Right cardiac atrium (tissue), 5 donors: ENCODE data around the gene CD52. TPM values are rescaled to one million over a fixed set of nuclear protein-coding genes. Genes with fewer than 3 reads are reported as not detected.

ENCODE experiments used
- ATAC-seq, 2 donors: fragments of 200-7000 bp; cut with Tn5 transposase; one replicate each; pipeline versions ENCODE4 v1.8.0 to v1.9.1; 2020; ENCODE audit warnings: moderate library complexity in 2 of 2, mild to moderate bottlenecking in 1 of 2
- DNase-seq, 3 donors: peaks; one replicate each; pipeline ENCODE4 v3.0.0-alpha.2; 2020
- H3K27ac ChIP-seq: one replicate; pipeline ENCODE4 v1.5.1; 2013; ENCODE audit warnings: mild to moderate bottlenecking, low read length, control low read depth, moderate library complexity
- H3K27me3 ChIP-seq: one replicate; pipeline ENCODE4 v1.6.1; 2013; ENCODE audit not compliant: control insufficient read depth, insufficient read depth
- H3K4me1 ChIP-seq: one replicate; pipeline ENCODE4 v1.6.1; 2013; ENCODE audit warnings: low read length; ENCODE audit not compliant: control insufficient read depth, insufficient read depth
- H3K4me3 ChIP-seq: one replicate; pipeline ENCODE4 v1.5.1; 2013; ENCODE audit warnings: low read length, control low read depth
- H3K9me3 ChIP-seq: one replicate; pipeline ENCODE4 v1.6.1; 2013; ENCODE audit warnings: low read length; ENCODE audit not compliant: control insufficient read depth
- WGBS: extraction: QIAGEN DNeasy Blood & Tissue Kit; methylation state at CpG from one replicate; pipeline ENCODE4 v1.1.7; 2013; 5-methylcytosine and 5-hydroxymethylcytosine counted together
- intact Hi-C, 4 donors: fragments of 100-400 bp; cut with DNase I; formaldehyde crosslinking; loops; one replicate each; pipeline versions ENCODE4 v1.11.0 to v1.14.0; 2022 to 2023
- polyA plus RNA-seq: library from polyadenylated mRNA; stranded (reverse); fragments of 200-250 nt; gene quantifications from one replicate; pipeline ENCODE4 v1.2.3, GENCODE V29; 2013
- total RNA-seq, 4 donors: library from RNA; stranded (reverse); fragmentation: NEBNext Ultra II Directional; extraction: Animal tissue kit (Norgen Biotek cat#: 25700); gene quantifications; one replicate each; pipeline ENCODE4 v1.2.1, GENCODE V29; 2021
- donor health status: healthy with polysubstance abuse.
- donor health status: DM: no; HTN: yes; CAD: no.
- donor health status: DM: no; HTN: no; CAD: no.
- donor health status: DM: no; HTN: yes; CAD: no; lungs with severe emphysema.
- donor health status: DM: yes; HTN: yes; CAD: no.

CD52 gene
- total and polyA plus RNA-seq, 5 donors: 1.8 to 5.7 (median 4.5) TPM

DNA sequence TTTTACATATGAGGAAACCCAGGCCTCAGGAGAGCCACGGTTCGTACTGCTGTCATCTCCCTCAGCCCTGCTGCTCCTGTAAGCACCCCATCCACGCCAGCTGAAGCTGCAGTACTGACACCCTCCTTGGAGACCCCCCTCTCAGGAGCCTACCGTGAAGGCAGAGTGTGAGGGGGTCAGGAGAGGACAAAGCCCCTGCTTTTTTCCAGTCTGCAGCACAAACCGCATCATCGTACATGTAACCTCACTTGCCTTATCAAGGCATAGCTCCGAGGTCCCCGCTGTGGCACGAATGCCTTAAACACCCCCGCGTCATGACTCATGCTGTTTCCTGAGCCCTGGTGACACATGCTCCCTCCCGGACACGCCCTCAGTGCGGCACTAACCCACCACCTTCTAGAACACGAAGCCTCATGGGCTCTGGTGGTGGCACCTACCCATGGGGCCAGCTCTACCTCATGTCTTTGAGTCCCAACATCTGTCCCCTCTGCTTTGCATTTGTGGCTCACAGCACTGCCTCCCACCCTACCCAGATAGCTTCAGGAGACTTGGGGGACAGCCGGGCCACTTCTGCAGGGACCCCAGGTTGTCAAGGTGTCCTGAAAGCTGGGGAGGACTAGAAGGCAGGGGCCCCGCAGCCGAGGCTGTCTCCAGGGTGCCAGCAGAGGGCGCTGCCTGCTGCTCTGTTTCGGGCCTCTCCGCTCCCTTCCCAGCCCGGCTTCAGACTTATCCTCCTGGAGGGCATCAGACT is 33.0 kb upstream of the CD52 start:
- peak overlapping the region; percentile 16 for H3K27ac ChIP-seq
- peaks cover 6% of the 10 kb centered on the region for H3K4me1 ChIP-seq
- intact Hi-C loops: loop anchor here in 1 of 4 donors (5.0 kb wide), 1 partner anchor 33 kb away; the partner anchor contains the start of gene CD52
- no peak overlapping the region for H3K4me3 ChIP-seq
- DNase-seq (peak; percentile 86 to 87 (median 87)), ATAC-seq (peak; percentile 20 to 60)
- H3K9me3 ChIP-seq: no peaks in the 10 kb centered on the region
- no peaks in the 10 kb centered on the region for H3K27me3 ChIP-seq
- WGBS: 27% methylated on average over 22 of the region's 22 CpGs

DNA sequence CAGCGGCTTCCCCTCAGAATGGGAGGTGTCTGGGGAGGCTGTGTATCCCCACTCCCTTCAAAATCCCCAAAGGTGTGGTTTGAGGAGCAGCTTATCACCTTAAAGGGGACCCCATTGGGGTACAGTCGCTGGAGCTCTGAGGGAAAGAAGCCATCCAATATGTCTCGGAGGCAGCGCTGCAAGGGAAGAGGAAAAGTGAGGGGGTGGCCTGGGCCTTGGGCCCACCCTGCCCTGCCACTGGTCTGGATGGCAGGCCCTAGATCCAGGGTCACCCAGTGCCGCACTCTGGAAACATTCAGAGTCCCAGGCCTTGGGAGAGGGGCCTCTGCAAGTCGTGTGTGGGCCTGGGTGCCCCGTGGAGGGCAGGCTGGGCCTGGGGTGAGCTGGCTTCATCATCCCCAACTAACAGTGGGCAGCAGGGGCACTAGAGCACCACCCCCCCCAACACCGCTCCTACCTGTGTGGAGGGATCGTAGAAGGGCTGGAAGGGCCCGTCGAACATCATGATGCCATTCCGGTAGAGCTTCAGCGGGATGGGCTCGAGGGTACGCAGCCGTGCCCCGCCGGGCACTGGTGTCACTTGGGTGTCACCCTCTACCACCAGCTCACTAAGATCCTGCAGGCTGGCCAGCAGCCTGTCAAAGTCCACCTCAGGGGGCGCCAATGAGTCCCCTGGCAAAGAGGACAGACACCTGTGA is 32.2 kb upstream of the CD52 start:
- DNase-seq (peak in 2 of 3 donors; percentile 68 to 72), ATAC-seq (no peak)
- H3K9me3 ChIP-seq: no peaks in the 10 kb centered on the region
- H3K27me3 ChIP-seq: no peaks in the 10 kb centered on the region
- 82% methylated on average over 19 of the region's 19 CpGs for WGBS
- H3K4me3 ChIP-seq: no peak overlapping the region
- intact Hi-C loops: no loop called here
- H3K27ac ChIP-seq: no peak overlapping the region
- peaks cover 6% of the 10 kb centered on the region for H3K4me1 ChIP-seq

DNA sequence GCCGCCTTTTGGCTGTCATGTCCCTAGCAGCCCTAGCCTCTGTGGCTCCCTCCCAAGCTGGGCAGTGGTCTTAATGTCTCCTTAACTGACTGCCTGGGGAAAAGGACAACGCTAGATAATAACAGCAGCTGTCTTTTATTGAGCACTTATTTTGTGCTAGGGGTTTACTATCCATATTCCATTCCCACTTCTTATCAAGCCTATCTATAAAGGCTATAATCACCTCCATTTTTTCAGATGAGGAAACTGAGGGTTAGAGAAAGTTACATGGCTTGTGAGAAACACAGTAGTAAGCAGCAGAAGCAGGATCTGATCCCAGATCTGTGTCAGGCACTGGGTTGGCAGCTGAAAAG is 31.7 kb upstream of the CD52 start:
- Histone ChIP-seq H3K4me1 (peaks cover 6% of the 10 kb centered on the region), H3K9me3 (no peaks in the 10 kb centered on the region), H3K4me3 (no peak overlapping the region), H3K27me3 (no peaks in the 10 kb centered on the region), H3K27ac (no peak overlapping the region)
- 88% methylated on average over 2 of the region's 2 CpGs for WGBS
- intact Hi-C loops: no loop called here
- ATAC-seq (no peak), DNase-seq (no peak)

DNA sequence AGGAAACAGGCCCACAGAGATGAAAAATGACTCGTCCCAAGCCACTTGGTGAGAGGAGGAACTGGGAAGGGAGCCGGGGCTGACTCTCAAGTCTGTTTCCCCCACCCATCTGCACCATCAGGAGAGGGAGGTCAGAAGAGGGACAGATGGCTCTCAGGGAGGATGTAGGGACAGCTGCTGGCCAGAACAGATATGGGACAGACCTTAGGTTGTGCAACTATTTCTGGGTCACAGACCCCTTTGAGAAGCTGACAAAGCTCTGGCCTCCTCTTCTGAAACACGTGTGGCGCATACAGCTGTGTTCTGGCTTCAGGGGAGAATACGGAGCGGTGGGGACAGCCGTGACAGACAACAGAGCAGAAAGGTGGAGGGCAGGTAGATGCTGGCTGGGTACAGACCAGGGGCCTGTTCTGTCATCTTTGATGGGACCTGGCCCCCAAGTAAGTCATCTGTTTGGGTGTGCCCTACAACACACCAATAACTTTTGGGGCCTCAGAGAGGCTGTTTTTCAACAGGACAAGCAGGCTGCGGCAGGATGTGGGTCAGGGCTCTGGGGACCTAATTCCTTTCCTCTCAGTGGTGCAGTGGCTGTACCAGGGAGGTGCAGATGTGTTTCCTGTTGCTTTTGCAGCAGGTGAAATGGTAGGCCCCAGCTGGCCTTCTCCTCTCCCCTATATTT is 30.6 kb upstream of the CD52 start:
- intact Hi-C loops: no loop called here
- peak overlapping the region; percentile 26 for H3K27ac ChIP-seq
- H3K9me3 ChIP-seq: no peaks in the 10 kb centered on the region
- WGBS: 35% methylated on average over 8 of the region's 8 CpGs
- H3K4me1 ChIP-seq: peaks cover 6% of the 10 kb centered on the region
- ATAC-seq (peak; percentile 15 to 31), DNase-seq (peak; percentile 60 to 78 (median 77))
- H3K4me3 ChIP-seq: no peak overlapping the region
- H3K27me3 ChIP-seq: no peaks in the 10 kb centered on the region

- Histone ChIP-seq H3K4me1 (peaks cover 6% of the 10 kb centered on the region), H3K4me3 (no peak overlapping the region), H3K9me3 (no peaks in the 10 kb centered on the region), H3K27ac (no peak overlapping the region), H3K27me3 (no peaks in the 10 kb centered on the region)
- intact Hi-C loops: no loop called here
- WGBS: 81% methylated on average over 5 of the region's 5 CpGs
- DNase-seq (no peak), ATAC-seq (no peak)
Measured at GRCh38 chr1:26287811-26288210, 29.9 kb upstream of the CD52 start.

DNA sequence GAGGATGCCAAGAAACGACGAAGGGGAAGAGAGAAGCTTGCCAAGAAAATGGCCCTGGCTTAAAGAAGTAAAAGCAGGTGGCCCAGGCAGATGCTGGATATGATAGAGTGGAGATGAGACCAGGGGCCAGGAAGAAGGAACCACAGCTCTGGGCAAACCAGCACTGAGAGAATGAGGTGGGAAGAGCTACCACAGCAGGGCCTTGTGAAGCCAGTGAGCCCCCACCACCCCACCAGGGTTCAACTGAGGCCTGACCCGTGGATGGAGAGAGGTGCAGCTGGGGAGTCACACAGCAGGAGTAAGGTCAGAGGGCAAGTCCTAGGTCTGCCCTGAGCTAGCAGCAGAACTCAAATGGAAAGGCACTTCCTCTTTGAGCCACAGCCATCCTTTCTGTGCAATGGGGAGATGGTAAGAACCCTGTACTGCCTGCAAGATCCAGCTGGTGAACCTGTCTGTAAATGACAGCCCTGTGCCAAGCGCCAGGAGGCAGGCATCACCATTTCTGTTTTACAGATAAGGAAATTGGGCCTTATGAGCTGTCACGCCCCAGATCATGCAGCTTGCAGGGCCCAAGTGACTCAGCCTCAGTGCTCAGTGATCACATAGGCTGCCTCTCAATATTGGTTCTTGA is 29.3 kb upstream of the CD52 start:
- H3K27ac ChIP-seq: no peak overlapping the region

GRCh38 chr1:26289158-26290059 is 28.3 kb upstream of the CD52 start:
- Histone ChIP-seq H3K4me1 (peaks cover 4% of the 10 kb centered on the region), H3K4me3 (no peak overlapping the region), H3K27me3 (no peaks in the 10 kb centered on the region), H3K9me3 (no peaks in the 10 kb centered on the region), H3K27ac (no peak overlapping the region)
- intact Hi-C loops: no loop called here
- ATAC-seq: peak in 1 of 2 donors; percentile 5
- WGBS: 81% methylated on average over 21 of the region's 21 CpGs
- DNase-seq: peak in 2 of 3 donors; percentile 66 to 74

More for the DNA sequence above, 29.3 kb upstream of the CD52 start:
- no peaks in the 10 kb centered on the region for H3K27me3 ChIP-seq
- DNase-seq (peak in 1 of 3 donors; percentile 42), ATAC-seq (no peak)
- H3K9me3 ChIP-seq: no peaks in the 10 kb centered on the region
- H3K4me1 ChIP-seq: peaks cover 6% of the 10 kb centered on the region
- WGBS: 59% methylated on average over 5 of the region's 5 CpGs
- H3K4me3 ChIP-seq: no peak overlapping the region
- intact Hi-C loops: no loop called here

- no peaks in the 10 kb centered on the region for H3K27me3 ChIP-seq
- 74% methylated on average over 11 of the region's 11 CpGs for WGBS
- intact Hi-C loops: no loop called here
- H3K4me3 ChIP-seq: no peak overlapping the region
- no peak overlapping the region for H3K27ac ChIP-seq
- H3K4me1 ChIP-seq: no peaks in the 10 kb centered on the region
- peak in 1 of 2 donors; percentile 10 for ATAC-seq
- no peaks in the 10 kb centered on the region for H3K9me3 ChIP-seq
- peak in 2 of 3 donors; percentile 41 to 51 for DNase-seq
Measured at GRCh38 chr1:26290122-26290881, 27.5 kb upstream of the CD52 start.

DNA sequence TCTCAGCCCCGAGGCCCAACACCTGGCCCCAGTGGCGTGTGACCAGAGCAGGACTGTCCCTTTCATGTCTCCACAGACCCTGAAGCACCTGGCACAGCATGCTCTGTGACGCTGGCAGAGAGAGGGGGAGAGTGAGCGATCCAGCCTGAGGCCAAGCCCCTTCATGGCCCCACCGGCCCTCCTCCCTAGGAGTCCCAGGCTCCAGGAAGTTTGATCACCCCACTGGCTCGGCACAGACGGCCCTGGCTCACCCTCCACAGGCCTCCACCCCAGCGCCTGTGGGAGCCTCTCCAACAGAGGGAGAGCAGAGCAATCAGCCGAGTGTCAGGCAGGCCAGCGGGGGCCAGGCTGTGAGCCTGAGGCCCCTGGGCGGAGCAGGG is 26.9 kb upstream of the CD52 start:
- intact Hi-C loops: no loop called here
- ATAC-seq: peak; percentile 6 to 12
- Histone ChIP-seq H3K9me3 (no peaks in the 10 kb centered on the region), H3K4me3 (no peak overlapping the region), H3K4me1 (no peaks in the 10 kb centered on the region), H3K27me3 (no peaks in the 10 kb centered on the region), H3K27ac (no peak overlapping the region)
- WGBS: 66% methylated on average over 11 of the region's 11 CpGs
- DNase-seq: peak in 2 of 3 donors; percentile 73
